ENCODE results near the gene IL34.
A peak's percentile ranks its signal among the peaks of the same experiment; 100 is the strongest.
"Not testable (repeated sequence)": the region's sequence is repeated elsewhere in the genome, so short reads cannot be mapped to it uniquely, and the experiment has no call there.

Gene IL34

DNA sequence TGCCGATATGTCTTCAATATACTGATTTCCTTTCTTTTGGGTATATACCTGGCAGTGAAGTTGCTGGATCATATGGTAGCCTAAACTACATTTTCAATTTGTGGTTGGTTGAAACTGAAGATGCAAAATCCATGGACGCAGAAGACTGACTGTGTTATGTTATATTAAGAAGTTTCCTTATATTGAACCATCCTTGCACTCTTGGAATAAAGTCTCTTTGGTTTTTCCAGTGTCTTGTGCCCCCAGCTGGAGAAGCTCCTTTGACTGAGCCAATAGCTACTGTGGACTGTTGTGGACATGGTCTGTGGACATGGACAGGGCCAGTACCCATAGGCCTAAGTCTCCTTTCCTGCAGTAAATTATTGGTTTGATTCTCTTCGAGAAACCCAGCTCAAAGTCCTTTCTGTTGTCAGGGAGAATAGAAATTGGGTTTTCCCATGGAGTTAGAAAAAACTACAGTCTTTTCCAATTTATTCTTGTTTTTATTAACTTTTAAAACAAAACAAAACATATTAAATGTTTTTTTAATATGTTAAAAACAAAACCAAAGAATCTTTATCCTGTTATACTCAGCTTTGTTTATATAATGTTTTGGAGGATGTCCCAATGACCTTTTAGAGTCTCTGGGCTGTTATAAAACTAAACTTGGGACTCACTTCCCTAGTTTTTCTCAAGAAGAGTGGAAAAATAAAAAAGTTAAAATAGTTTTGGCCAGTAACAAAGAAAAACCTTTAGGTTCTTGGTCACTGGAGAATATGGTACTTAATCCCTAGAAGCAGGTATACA lies 15.2 kb upstream of the IL34 start:
- no peak for DNase-seq (ENCODE audit: low read depth in 2 of 2)

DNA sequence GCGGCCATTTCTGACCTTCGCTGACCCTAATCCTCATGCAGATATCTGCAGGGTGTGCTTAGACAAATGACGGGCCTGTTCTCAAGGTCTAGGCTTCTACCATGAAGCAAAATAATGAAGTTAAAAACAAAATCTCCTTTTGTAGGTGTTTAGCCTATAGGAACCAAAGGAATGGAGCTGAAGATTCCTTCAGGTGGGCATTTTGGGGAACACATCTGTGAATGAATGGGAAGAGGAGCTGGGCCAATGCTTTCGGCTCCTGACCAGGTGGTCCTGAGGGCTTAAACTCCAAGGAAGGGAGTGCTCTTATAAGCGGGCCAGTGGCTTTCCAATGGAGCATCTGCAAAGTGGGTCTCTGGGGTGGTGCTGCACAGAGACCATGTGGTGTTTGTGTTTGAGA lies 14.1 kb upstream of the IL34 start:
- DNase-seq (ENCODE audit: low read depth in 2 of 2): no peak

- DNase-seq (ENCODE audit: low read depth in 2 of 2): not testable (repeated sequence)
Observed at GRCh38 chr16:70633617-70634016, 12.7 kb upstream of the IL34 start.

DNA sequence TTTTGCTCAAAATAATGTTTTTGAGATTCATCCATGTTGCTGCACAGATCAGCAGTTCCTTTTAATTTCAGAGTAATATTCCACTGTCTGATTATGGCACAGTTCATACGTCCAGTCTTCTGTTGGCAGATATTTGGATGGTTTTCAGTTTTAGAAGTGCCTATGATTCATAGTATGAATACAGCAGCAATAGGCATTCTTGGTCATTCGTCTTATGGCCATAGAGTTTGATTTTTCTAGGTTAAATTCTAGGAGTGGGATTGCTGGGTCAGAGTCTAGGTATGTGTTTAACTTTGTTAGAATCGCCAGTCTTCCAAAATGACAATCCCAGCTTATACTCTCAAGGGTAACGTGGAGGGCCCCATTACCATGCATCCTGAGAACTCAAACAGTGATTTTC lies 11.5 kb upstream of the IL34 start:
- DNase-seq (ENCODE audit: low read depth in 2 of 2): no peak

DNA sequence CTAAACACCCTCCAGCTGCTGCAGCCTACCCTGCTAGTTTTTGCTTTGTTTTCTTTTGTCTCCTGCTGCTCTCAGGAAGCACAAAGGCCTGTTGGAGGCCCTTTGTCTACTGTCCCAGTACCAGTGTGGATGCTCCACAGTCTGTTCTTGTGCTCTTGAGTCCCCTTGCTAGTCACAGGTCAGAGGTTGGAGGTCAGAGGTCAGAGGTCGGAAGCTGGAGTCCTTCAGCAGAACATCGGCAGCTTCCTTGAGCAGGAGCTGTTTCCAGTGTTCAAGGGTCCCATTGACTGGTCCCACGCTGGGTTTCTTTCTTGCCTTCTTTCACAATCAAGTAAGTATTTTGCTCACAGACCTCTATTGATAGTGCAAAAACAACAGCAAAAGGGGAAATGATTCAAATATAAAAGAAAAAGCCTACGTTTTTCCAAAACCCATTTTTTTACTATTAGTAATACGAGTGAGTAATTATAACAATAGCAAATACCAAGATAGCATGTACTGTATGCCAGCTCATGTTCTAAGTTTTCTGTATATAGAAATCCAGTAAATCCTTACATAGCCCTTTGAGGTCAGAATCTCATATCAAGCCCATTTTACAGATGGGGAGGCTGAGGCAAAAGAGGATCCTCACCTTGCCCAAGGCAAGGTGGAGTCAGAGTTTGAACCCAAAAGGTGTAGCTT lies 10.9 kb upstream of the IL34 start:
- peak; percentile 26 to 33 for DNase-seq (ENCODE audit: low read depth in 2 of 2)

- DNase-seq (ENCODE audit: low read depth in 2 of 2): no peak
Observed at GRCh38 chr16:70638814-70639792, 7.3 kb upstream of the IL34 start.

DNA sequence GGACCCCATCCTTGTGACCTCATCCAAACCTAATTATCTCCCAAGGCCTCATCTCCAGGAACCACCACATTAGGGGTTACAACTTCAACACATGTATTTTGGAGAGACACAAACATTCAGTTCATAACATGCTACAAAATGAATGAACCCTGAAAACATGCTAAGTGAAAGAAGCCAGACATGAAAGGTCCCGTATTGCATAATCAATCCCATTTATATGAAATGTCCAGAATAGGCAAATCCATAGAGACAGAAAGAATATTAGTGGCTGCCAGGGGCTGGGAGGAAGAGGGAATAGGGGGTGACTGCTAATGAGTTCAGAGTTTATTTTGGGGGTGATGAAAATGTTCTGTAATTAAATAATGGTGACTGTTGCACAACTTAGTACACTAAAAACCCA lies 3.7 kb upstream of the IL34 start:
- no peak for DNase-seq (ENCODE audit: low read depth in 2 of 2)

- not testable (repeated sequence) for DNase-seq (ENCODE audit: low read depth in 2 of 2)
Observed at GRCh38 chr16:70643264-70643663, 3.1 kb upstream of the IL34 start.

- DNase-seq (ENCODE audit: low read depth in 2 of 2): no peak
Observed at GRCh38 chr16:70644763-70645597, 1.4 kb upstream of the IL34 start.

DNA sequence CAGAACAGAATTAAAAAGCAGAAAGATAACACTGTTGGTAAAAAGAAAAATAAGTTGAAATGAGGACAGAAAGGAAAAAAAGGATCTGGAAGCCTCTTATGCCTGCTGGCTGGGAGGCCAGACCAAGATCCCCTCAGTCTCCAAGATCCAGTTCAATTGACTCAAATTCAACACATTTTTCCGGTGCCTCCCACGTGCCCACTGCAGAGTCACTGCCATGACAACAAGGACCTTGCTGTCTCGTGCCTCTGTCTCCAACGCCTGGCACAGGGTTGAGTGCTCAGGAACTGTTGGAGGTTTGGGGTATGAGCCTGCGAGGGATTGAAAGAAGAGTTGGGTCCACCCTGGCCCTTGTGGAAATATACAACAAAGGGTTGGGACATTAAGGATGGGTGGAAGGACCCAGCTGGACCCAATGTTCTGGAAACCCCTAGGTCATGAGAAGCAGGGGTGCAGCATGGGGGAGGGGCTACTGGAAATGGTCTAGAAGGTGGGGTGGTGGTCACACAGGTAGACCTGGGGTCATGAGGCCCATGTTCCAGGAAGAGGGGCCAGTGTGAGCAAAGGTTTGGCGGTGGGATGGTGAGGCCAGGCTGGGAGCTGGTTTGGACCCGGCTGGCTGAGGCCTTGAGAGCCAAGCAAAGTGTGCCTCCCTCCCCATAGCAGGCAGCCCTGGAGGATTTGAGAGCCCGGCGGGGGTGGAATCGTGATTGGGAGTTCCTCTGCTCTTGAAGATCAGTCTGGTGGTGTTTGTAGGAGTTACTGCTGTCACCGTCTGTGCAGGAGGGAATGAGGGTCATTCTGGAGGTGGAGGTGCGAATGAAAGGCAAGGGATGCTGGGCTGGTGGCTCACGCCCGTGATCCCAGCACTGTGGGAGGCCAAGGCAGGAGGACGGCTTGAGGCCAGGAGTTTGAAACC lies 1.3 kb downstream of the IL34 start:
- DNase-seq (ENCODE audit: low read depth in 2 of 2): no peak

- DNase-seq (ENCODE audit: low read depth in 2 of 2): no peak
Observed at GRCh38 chr16:70648606-70649005, 2.2 kb downstream of the IL34 start.

GRCh38 chr16:70649300-70649699 lies 2.9 kb downstream of the IL34 start:
- no peak for DNase-seq (ENCODE audit: low read depth in 2 of 2)

DNA sequence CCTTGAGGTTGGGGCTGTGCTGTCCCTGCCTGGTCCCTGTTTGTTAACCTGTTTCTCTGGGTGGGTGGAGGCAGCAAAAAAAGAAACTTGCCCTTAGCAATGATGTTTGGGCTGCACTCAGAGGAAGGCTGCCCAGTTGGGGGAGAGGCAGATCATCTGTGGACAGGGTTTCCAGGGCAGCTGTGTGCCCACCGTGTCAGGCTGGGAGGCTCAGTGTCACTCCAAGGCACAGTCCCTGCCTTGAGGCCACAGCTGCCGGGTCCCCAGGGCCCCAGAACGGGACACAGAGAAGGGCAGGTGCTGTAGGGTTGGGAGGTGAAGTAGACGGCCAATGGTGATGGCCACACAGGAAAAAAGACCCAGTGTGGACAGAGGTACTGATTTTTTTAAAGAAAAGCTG lies 3.9 kb downstream of the IL34 start:
- no peak for DNase-seq (ENCODE audit: low read depth in 2 of 2)

DNA sequence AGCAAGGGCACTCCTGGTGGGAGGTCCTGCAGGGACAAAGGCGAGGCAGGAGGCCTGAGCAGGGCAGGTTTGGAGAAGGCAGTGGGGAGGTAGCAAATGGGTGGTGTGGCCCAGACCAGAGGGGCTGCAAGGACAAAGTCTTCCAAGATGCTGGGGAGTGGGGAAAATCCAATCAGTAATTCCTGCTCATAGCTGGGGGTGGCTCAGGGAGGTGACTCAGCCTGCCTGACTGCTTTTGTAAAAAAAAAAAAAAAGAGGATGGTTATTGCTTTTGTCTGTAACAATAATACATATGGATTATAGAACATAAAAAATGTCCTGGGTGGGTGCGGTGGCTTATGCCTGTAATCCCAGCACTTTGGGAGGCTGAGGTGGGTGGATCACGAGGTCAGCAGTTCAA lies 5.2 kb downstream of the IL34 start:
- no peak for DNase-seq (ENCODE audit: low read depth in 2 of 2)

DNA sequence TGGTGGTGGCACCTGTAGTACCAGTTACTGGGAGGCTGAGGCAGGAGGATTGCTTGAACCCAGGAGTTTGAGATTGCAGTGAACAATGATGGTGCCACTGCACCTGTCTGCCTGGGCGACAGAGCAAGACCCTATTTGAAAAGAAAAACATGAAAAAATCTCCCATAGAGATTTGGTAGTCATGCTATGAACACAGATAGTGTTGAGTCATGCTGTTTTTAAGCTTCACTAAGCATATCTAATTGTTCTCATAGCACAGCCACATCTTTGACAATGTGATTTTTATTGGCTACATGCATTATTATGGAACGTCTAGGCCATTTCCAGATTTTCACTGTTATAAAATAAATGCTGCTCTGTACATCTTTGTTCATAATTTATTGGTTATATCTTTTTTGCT lies 6.0 kb downstream of the IL34 start:
- DNase-seq (ENCODE audit: low read depth in 2 of 2): no peak

- DNase-seq (ENCODE audit: low read depth in 2 of 2): no peak
Observed at GRCh38 chr16:70653406-70653805, 7.0 kb downstream of the IL34 start.

DNA sequence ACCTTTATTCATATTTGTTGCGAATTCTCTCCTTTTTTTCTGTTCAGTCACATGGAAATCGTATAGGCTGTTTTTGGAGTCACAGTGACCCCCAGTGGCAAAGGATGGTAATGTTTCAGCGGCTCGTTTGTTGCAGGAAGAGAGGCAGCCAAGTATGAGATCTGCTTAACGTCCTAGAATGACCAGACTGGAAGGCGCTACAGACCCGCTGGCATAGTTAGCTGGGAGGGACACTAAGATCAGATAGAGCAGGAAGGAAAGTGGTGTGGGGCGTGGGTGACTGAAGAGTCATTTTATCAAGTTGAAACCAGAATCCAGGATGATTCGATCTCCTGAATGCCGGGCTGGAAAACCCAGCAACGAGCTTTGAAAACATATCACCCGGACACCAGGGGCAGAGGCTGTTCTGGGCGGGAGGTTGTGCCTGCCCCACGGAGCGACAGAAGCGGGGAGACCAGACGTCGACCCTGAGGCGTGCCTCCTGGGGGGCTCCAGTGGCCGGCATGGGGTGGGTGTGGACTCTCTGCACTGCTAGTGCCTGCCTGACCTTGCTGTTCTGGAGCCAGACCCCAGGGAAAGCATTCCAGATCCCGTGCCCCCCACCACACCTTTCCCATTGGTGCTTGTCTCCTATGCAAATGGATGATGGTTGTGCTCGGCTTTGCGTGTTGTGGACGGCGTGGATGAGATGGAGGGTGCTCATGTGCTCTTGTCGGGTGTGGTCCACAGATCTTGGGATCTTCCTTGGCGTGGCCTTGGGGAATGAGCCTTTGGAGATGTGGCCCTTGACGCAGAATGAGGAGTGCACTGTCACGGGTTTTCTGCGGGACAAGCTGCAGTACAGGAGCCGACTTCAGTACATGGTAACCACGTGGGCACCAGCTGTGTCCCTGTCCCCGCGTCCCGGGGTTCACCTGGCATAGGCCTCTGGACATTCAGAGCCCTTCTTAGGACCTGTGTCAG lies 7.7 kb downstream of the IL34 start:
- DNase-seq (ENCODE audit: low read depth in 2 of 2): peak; percentile 45 to 53

GRCh38 chr16:70656065-70656711 lies 9.8 kb downstream of the IL34 start:
- DNase-seq (ENCODE audit: low read depth in 2 of 2): no peak
